Activated T-helper 17 cell treated with anti-CD3 and anti-CD28 coated beads, Interleukin-2, amount 50 U/mL, for 72 hours (primary cell): ENCODE data around the gene TMEM37. TPM values are rescaled to one million over a fixed set of nuclear protein-coding genes. Genes with fewer than 3 reads are reported as not detected.

Source experiments
- ATAC-seq: fragments of 150-1000 bp; cut with Tn5 transposase; replicated peaks from 2 replicates; pipeline ENCODE4 v1.10.0; 2021; ENCODE audit warnings: mild to moderate bottlenecking, moderate library complexity
- H3K27ac Mint-ChIP-seq: one replicate; pipeline ENCODE4 v1.8.0; 2022; ENCODE audit warnings: mixed read lengths
- H3K27me3 Mint-ChIP-seq: one replicate; pipeline ENCODE4 v1.8.0; 2022; ENCODE audit warnings: mixed read lengths
- H3K36me3 Mint-ChIP-seq: one replicate; pipeline ENCODE4 v1.8.0; 2022; ENCODE audit warnings: low read depth, mild to moderate bottlenecking, mixed read lengths
- H3K4me1 Mint-ChIP-seq: one replicate; pipeline ENCODE4 v1.8.0; 2022; ENCODE audit warnings: mixed read lengths
- H3K4me3 Mint-ChIP-seq: one replicate; pipeline ENCODE4 v1.8.0; 2022; ENCODE audit warnings: mild to moderate bottlenecking, mixed read lengths
- H3K9me3 Mint-ChIP-seq: one replicate; pipeline ENCODE4 v1.8.0; 2022; ENCODE audit warnings: mixed read lengths
- total RNA-seq, 2 donors: library from RNA; stranded (reverse); gene quantifications; one replicate each; pipeline ENCODE4 v1.2.3, GENCODE V29; 2022

Gene TMEM37
- total RNA-seq, 2 donors from 2014 or later, result not detected

- H3K4me1 Mint-ChIP-seq, result no peaks in the 10 kb centered on the region
- no peaks in the 10 kb centered on the region for H3K9me3 Mint-ChIP-seq
- H3K36me3 Mint-ChIP-seq, result no peaks in the 10 kb centered on the region
- ATAC-seq, result no peak
- no peak overlapping the region for H3K27ac Mint-ChIP-seq
- no peak overlapping the region for H3K4me3 Mint-ChIP-seq
- peaks cover 62% of the 10 kb centered on the region for H3K27me3 Mint-ChIP-seq
Measured at GRCh38 chr2:119424284-119425118, 7.2 kb upstream of the TMEM37 start.

GRCh38 chr2:119425119-119425405 lies 6.6 kb upstream of the TMEM37 start:
- peaks cover 63% of the 10 kb centered on the region for H3K27me3 Mint-ChIP-seq
- H3K27ac Mint-ChIP-seq, result no peak overlapping the region
- ATAC-seq, result no peak
- no peaks in the 10 kb centered on the region for H3K4me1 Mint-ChIP-seq
- no peaks in the 10 kb centered on the region for H3K9me3 Mint-ChIP-seq
- H3K4me3 Mint-ChIP-seq, result no peak overlapping the region
- H3K36me3 Mint-ChIP-seq, result no peaks in the 10 kb centered on the region

GRCh38 chr2:119425620-119426395 lies 5.8 kb upstream of the TMEM37 start:
- Mint-ChIP-seq H3K4me3 (no peak overlapping the region), H3K4me1 (no peaks in the 10 kb centered on the region)
- ATAC-seq, result no peak

GRCh38 chr2:119426396-119426675 lies 5.3 kb upstream of the TMEM37 start:
- Mint-ChIP-seq H3K27me3 (peaks cover 67% of the 10 kb centered on the region), H3K27ac (no peak overlapping the region), H3K4me3 (no peak overlapping the region), H3K4me1 (no peaks in the 10 kb centered on the region), H3K36me3 (no peaks in the 10 kb centered on the region), H3K9me3 (no peaks in the 10 kb centered on the region)
- ATAC-seq, result no peak

More at GRCh38 chr2:119425620-119426395, 5.8 kb upstream of the TMEM37 start:
- Mint-ChIP-seq H3K27me3 (peaks cover 67% of the 10 kb centered on the region), H3K36me3 (no peaks in the 10 kb centered on the region), H3K27ac (no peak overlapping the region), H3K9me3 (no peaks in the 10 kb centered on the region)

DNA sequence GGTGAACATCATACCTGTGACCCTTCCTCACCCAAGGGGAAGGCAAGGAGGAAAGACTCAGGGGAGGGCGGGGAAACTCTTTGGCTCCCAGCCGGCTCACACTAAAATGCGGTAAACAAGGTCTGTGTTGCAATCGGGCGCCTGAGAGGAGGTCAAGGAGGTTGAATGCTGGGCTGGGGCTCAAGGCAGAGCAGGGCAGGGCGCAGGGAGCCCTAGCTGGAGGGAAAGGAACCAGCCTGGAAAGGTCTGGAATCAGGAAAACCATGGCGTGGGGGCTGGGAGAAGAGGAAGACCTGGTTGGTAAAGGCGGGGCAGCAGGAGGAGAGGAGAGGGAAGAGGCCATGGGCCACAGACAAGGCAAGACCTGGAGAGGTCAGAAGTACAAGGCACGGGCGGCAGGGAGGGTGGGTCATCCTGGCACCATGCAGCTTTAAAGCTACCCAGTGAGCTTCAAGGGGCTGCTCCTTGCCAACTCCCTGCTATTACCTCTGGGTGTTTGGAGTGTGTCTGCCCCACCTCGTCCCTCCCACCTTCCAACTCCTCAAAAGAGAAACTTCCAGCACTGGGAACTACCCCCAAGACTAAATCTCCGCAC lies 4.8 kb upstream of the TMEM37 start:
- H3K27ac Mint-ChIP-seq, result no peak overlapping the region
- H3K36me3 Mint-ChIP-seq, result no peaks in the 10 kb centered on the region
- no peaks in the 10 kb centered on the region for H3K9me3 Mint-ChIP-seq
- ATAC-seq, result no peak
- peaks cover 62% of the 10 kb centered on the region for H3K27me3 Mint-ChIP-seq
- no peak overlapping the region for H3K4me3 Mint-ChIP-seq
- H3K4me1 Mint-ChIP-seq, result no peaks in the 10 kb centered on the region

DNA sequence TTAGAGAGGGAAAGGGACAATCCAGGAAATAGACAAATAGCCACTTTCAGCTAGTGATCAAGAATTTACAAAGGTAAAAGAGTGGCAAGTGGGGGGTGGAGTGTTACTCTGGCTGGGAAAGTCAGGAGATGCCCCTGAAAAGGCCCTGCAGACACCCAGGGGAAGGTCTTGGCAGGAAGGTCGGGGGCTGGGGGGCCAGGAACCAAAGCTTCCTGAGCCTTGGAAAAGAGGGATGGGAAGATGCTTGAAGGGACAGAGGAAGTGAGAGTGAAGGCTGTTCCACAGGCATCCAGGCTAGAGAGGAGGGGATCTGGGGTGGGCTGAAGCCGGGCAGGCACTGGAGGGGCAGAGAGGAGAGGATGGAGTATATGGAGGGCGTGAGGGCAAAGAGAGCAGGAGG lies 3.9 kb upstream of the TMEM37 start:
- Mint-ChIP-seq H3K4me1 (no peaks in the 10 kb centered on the region), H3K27ac (no peak overlapping the region), H3K9me3 (no peaks in the 10 kb centered on the region), H3K27me3 (peaks cover 65% of the 10 kb centered on the region), H3K4me3 (no peak overlapping the region), H3K36me3 (no peaks in the 10 kb centered on the region)
- no peak for ATAC-seq

- H3K27me3 Mint-ChIP-seq, result peaks cover 68% of the 10 kb centered on the region
- H3K27ac Mint-ChIP-seq, result no peak overlapping the region
- H3K36me3 Mint-ChIP-seq, result no peaks in the 10 kb centered on the region
- no peak for ATAC-seq
- no peak overlapping the region for H3K4me3 Mint-ChIP-seq
- no peaks in the 10 kb centered on the region for H3K4me1 Mint-ChIP-seq
- no peaks in the 10 kb centered on the region for H3K9me3 Mint-ChIP-seq
Measured at GRCh38 chr2:119428488-119429224, 3.0 kb upstream of the TMEM37 start.

- no peaks in the 10 kb centered on the region for H3K36me3 Mint-ChIP-seq
- no peak overlapping the region for H3K27ac Mint-ChIP-seq
- ATAC-seq, result no peak
- no peak overlapping the region for H3K4me3 Mint-ChIP-seq
- H3K9me3 Mint-ChIP-seq, result no peaks in the 10 kb centered on the region
- no peaks in the 10 kb centered on the region for H3K4me1 Mint-ChIP-seq
- H3K27me3 Mint-ChIP-seq, result peaks cover 70% of the 10 kb centered on the region
Measured at GRCh38 chr2:119429225-119429981, 2.3 kb upstream of the TMEM37 start.

DNA sequence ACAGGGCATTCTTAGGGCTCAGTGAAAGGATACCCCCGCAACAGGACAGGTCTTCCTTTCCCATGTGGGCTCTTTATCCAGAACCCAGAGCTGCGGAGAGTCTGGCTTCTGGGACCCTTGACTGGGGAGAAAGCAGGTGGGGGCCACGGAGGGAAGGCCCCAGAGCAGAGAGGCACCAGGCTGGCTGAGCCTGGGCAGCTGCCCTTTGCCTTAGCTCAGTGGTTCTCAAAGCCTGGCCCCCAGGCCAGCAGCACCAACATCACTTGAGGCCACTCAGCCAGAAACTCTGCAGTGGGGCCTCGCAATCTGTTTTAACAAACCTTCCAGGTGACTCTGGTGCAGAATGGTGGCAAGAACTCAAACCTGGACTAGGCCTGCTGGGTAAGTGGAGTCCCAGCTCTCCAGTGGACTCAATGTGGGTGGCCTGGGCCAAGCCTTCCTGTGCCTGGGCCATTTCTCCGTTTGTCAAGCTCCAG lies 1.6 kb upstream of the TMEM37 start:
- Mint-ChIP-seq H3K9me3 (no peaks in the 10 kb centered on the region), H3K27ac (no peak overlapping the region), H3K36me3 (no peaks in the 10 kb centered on the region), H3K4me1 (no peaks in the 10 kb centered on the region), H3K4me3 (no peak overlapping the region), H3K27me3 (peaks cover 68% of the 10 kb centered on the region)
- ATAC-seq, result no peak

DNA sequence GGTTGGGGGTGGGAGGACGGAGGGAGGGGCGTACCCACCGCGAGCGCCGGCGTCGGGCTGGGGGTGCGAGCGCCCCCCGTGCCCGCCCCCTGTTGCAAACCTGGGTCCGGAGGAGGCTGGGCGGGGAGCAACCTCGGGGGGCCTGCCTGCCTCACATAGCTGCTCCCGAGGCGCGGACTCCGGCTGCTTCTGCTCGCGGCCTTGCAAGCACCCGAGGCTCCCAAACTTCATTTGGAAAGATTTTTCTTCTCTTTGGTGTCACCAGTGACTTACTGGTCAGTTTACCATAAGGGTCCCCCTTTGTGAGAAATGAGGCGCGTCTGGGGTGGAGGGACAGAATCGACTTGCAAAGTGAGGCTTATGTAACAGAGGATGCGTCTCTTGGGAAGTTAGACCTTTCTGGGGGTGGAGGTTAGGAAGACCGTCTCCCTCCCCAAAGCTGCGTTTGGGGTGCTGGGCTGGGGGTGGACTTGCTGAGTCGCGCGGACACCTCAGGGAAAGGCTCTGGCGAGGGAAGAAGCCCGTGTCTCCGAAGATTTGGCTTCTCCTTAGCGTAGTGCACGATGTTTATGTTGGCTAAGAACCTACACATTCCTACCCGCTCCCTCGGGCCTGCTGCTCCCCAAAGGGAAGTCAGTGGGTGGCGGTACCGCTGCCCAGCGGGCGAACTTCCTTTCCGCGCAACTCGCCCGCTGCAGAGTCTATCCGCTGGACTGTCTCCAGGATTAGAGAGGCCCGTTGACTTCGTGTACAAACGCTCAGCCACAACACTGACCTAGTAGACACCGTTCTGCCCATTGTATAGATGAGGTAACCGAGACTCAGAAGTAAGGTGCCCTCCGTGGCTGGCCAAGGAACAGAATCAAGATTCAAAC lies 559 bp downstream of the TMEM37 start:
- no peaks in the 10 kb centered on the region for H3K36me3 Mint-ChIP-seq
- H3K9me3 Mint-ChIP-seq, result no peaks in the 10 kb centered on the region
- no peak overlapping the region for H3K4me3 Mint-ChIP-seq
- no peak for ATAC-seq
- H3K4me1 Mint-ChIP-seq, result no peaks in the 10 kb centered on the region
- no peak overlapping the region for H3K27ac Mint-ChIP-seq
- H3K27me3 Mint-ChIP-seq, result peaks cover 55% of the 10 kb centered on the region

- H3K4me1 Mint-ChIP-seq, result no peaks in the 10 kb centered on the region
- no peak overlapping the region for H3K27ac Mint-ChIP-seq
- H3K4me3 Mint-ChIP-seq, result no peak overlapping the region
- peaks cover 48% of the 10 kb centered on the region for H3K27me3 Mint-ChIP-seq
- ATAC-seq, result no peak
- no peaks in the 10 kb centered on the region for H3K36me3 Mint-ChIP-seq
- H3K9me3 Mint-ChIP-seq, result no peaks in the 10 kb centered on the region
Measured at GRCh38 chr2:119432851-119433522, 1.3 kb downstream of the TMEM37 start.

GRCh38 chr2:119433636-119434327 lies 2.1 kb downstream of the TMEM37 start:
- ATAC-seq, result no peak

More at GRCh38 chr2:119433636-119434327, 2.1 kb downstream of the TMEM37 start:
- no peaks in the 10 kb centered on the region for H3K36me3 Mint-ChIP-seq
- H3K27ac Mint-ChIP-seq, result no peak overlapping the region
- H3K9me3 Mint-ChIP-seq, result no peaks in the 10 kb centered on the region
- H3K4me1 Mint-ChIP-seq, result no peaks in the 10 kb centered on the region
- peaks cover 49% of the 10 kb centered on the region for H3K27me3 Mint-ChIP-seq
- H3K4me3 Mint-ChIP-seq, result no peak overlapping the region
